NT2/D1 (cell line): ENCODE results near the gene NFIA.

ENCODE experiments used
- YY1 ChIP-seq: IDR thresholded peaks from 2 replicates; pipeline ENCODE4 v1.6.1; 2011; ENCODE audit not compliant: insufficient read length, insufficient read depth
- ZNF274 ChIP-seq: IDR thresholded peaks from 2 replicates; pipeline ENCODE4 v1.6.1; 2011; ENCODE audit warnings: mild to moderate bottlenecking, low read depth, low read length

- TF ChIP-seq ZNF274 (no peak), YY1 (no peak)
These were observed 27.2 kb upstream of the NFIA start for GRCh38 chr1:61055110-61055614.
